ENCODE results near the gene OTOS. TPM values are rescaled to one million over a fixed set of nuclear protein-coding genes. Genes with fewer than 3 reads are reported as not detected.

Gene OTOS
- total and polyA plus RNA-seq, 9 of the 15 experiments (the other 6 are each of a cell fraction or from before 2014, with no cell fraction given): not detected

DNA sequence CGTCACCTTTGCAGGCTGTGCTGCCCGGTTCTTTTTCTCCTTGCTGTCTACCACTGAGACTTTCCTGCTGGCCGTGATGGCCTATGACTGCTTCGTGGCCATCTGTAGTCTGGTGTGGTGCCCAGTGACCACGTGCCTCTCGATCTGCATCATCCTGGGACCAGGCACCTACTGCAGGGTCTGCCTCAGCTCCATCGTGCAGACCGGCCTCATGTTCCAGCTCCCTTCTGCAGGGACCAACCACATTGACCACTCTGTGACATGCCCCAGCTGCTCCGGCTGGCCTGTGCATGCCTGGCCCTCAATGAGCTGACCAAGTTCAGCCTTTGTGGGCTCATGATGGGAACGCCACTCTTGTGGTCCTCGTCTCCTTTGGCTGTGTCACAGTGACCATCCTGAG is 31.1 kb downstream of the OTOS start (continued):
- TF ChIP-seq, protein P1, sequence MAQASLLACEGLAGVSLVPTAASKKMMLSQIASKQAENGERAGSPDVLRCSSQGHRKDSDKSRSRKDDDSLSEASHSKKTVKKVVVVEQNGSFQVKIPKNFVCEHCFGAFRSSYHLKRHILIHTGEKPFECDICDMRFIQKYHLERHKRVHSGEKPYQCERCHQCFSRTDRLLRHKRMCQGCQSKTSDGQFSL (CRISPR knock-in tag; IDR thresholded peaks at IDR 0.05): no peak
- TF ChIP-seq, protein P1 (tag; IDR thresholded peaks at IDR 0.05): no peak
- TF ChIP-seq ZNF274 (IDR thresholded peaks at IDR 0.05; ENCODE audit: borderline replicate concordance, low read depth, low read length) (no peak), HLTF (IDR thresholded peaks at IDR 0.05) (no peak), RBM39 (optimal IDR thresholded peaks at IDR 0.05; ENCODE audit: low read depth, low read length) (no peak), ZNF830 (CRISPR knock-in tag; IDR thresholded peaks at IDR 0.05) (no peak), CTBP1 (IDR thresholded peaks at IDR 0.05; ENCODE audit: borderline replicate concordance) (no peak), MED1 (CRISPR knock-in tag; IDR thresholded peaks at IDR 0.05; ENCODE audit: borderline replicate concordance) (no peak), ZNF347 (CRISPR knock-in tag; IDR thresholded peaks at IDR 0.05; ENCODE audit: low read depth) (no peak), ZNF165 (CRISPR knock-in tag; IDR thresholded peaks at IDR 0.05; ENCODE audit: borderline replicate concordance) (no peak)
- TF ChIP-seq, protein P2, sequence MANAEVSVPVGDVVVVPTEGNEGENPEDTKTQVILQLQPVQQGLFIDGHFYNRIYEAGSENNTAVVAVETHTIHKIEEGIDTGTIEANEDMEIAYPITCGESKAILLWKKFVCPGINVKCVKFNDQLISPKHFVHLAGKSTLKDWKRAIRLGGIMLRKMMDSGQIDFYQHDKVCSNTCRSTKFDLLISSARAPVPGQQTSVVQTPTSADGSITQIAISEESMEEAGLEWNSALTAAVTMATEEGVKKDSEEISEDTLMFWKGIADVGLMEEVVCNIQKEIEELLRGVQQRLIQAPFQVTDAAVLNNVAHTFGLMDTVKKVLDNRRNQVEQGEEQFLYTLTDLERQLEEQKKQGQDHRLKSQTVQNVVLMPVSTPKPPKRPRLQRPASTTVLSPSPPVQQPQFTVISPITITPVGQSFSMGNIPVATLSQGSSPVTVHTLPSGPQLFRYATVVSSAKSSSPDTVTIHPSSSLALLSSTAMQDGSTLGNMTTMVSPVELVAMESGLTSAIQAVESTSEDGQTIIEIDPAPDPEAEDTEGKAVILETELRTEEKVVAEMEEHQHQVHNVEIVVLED (CRISPR knock-in tag; IDR thresholded peaks at IDR 0.05): no peak

DNA sequence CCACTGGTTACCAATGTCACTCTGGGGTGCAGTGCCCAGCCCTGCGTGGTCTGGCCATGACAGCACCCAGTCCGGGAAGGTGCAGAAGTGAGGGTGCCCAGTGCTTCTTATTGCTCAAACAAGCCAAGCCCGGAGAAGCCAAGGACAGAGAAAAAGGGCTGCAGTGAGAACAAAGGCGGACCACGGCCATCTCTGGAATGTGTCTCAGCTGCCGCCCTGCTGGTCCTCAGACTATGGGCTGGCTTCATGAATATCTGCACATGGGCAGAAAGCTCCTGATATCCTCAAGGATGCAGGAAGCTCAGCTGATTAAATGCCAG is 33.0 kb downstream of the OTOS start:
- in situ Hi-C loops (cut with MboI): no loop called here
- H3K27me3 ChIP-seq (ENCODE audit: control insufficient read depth in 2 of 2, insufficient read depth in 2 of 2, low read length in 2 of 2): peaks cover 4 to 61% of the 10 kb centered on the region in 2 experiments; a peak in 3 of 5 replicates
- CTCF ChIA-PET (ENCODE audit: low intra/inter-chr PET ratio): no interaction called here

More for the DNA sequence above, 33.0 kb downstream of the OTOS start:
- Histone ChIP-seq H3K36me3 (ENCODE audit: control insufficient read depth, insufficient read depth, low read length) (no peaks in the 10 kb centered on the region), H3K9ac (ENCODE audit: insufficient read depth in 1 of 2, low read depth in 2 of 2, low read length in 2 of 2) (no peak overlapping the region), H3K4me1 (replicated peaks in 1 of 2; ENCODE audit: control insufficient read depth in 2 of 2, insufficient read depth in 2 of 2, low read length in 2 of 2) (no peaks in the 10 kb centered on the region), H3K9me1 (ENCODE audit: control insufficient read depth, insufficient read depth, low read length) (no peaks in the 10 kb centered on the region), H3K4me3 (no peak overlapping the region), H4K20me1 (replicated peaks; ENCODE audit: control insufficient read depth, insufficient read depth, low read length) (no peaks in the 10 kb centered on the region), H3K79me2 (ENCODE audit: control insufficient read depth, insufficient read depth, low read length) (no peaks in the 10 kb centered on the region), H3K4me2 (ENCODE audit: insufficient read depth, low read length) (no peak overlapping the region), H3K9me3 (replicated peaks; ENCODE audit: control insufficient read depth, insufficient read depth, low read depth, low read length) (no peaks in the 10 kb centered on the region), H2AFZ (ENCODE audit: low read depth, low read length) (no peak overlapping the region), H3K27ac (ENCODE audit: extremely low read depth, low read depth, low read length) (no peak overlapping the region)
- intact Hi-C loops (cut with micrococcal nuclease): no loop called here
- POLR2A ChIA-PET: no interaction called here
- FAIRE-seq (no peak), ATAC-seq (no peak), DNase-seq (ENCODE audit: extremely low read depth in 1 of 4, low spot score in 3 of 4) (no peak)
- no TSS peak for BruUV-seq (replicated peaks)
- WGBS (ENCODE audit: insufficient coverage, low coverage, missing lambda C conversion rate): 2% methylated on average over 5 of the region's 6 CpGs
- no peak for TF ChIP-seq RBM25 (IDR thresholded peaks at IDR 0.05; ENCODE audit: low read depth, low read length, severe bottlenecking)
- TF ChIP-seq NR1H2 (CRISPR knock-in tag; IDR thresholded peaks at IDR 0.05): no peak
- no peak for TF ChIP-seq KLF13 (tag; IDR thresholded peaks at IDR 0.05; ENCODE audit: borderline replicate concordance, low read depth)
- TF ChIP-seq, protein P3, sequence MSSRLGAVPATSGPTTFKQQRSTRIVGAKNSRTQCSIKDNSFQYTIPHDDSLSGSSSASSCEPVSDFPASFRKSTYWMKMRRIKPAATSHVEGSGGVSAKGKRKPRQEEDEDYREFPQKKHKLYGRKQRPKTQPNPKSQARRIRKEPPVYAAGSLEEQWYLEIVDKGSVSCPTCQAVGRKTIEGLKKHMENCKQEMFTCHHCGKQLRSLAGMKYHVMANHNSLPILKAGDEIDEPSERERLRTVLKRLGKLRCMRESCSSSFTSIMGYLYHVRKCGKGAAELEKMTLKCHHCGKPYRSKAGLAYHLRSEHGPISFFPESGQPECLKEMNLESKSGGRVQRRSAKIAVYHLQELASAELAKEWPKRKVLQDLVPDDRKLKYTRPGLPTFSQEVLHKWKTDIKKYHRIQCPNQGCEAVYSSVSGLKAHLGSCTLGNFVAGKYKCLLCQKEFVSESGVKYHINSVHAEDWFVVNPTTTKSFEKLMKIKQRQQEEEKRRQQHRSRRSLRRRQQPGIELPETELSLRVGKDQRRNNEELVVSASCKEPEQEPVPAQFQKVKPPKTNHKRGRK (tag; IDR thresholded peaks at IDR 0.05): no peak
- TF ChIP-seq HDGF (IDR thresholded peaks at IDR 0.05): no peak
- TF ChIP-seq ZNF644 (tag; IDR thresholded peaks at IDR 0.05; ENCODE audit: low read depth): no peak
- no peak for TF ChIP-seq PTBP1 (IDR thresholded peaks at IDR 0.05; ENCODE audit: low read depth, low read length)
- TF ChIP-seq CXXC5 (CRISPR knock-in tag; IDR thresholded peaks at IDR 0.05): no peak
